Measurements from ENCODE around the gene CTSK.

The CTSK gene

DNA sequence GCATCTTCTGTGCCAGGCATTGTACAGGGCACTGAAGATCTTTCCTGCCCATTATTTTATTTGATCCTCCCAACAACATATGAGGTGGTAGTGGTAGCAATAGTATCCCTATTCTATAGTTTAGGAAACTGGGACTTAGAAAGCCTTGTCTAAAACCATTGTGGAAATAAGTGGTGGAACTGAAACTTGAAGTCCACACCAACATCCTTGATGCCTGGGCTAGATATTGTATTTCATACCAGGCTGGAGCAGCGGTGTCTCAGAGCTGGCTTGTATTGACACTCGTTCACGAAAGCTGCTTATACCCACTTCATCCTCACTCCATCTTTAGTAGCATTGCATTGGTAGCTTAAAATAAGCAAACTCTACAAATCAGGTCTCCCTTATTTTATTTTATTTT, 32.8 kb downstream of the CTSK start:
- TF ChIP-seq FOXP2 (optimal IDR thresholded peaks at IDR 0.05; ENCODE audit: borderline replicate concordance, extremely low read depth, extremely low read length, insufficient read depth) (no peak), REST (IDR thresholded peaks at IDR 0.05; ENCODE audit: insufficient read depth in 1 of 2, low read depth in 2 of 2, low read length in 2 of 2) (no peak), SIN3A (IDR thresholded peaks at IDR 0.05; ENCODE audit: borderline replicate concordance, insufficient read depth, low read length) (no peak)

DNA sequence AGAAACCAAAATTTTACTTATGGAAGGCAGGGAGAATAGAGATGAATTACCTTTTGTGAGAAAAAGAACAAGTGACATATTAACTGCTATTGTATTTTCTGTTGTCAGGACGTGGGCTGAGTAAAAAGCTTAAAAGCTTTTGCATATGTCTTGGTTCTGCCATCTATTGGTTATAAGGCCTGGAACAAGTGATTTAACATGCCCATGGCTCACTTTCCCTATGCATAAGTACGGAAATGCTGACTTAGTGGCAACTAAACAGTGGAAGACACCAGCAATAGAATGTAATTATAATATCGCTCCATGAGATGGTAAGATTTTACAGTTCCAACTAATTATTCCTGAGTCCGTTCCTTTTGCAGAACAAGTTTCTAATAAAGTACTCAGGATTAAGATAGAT, 35.7 kb downstream of the CTSK start:
- no peak for TF ChIP-seq TAF1 (IDR thresholded peaks at IDR 0.05; ENCODE audit: borderline replicate concordance, insufficient read depth, low read length)
- TF ChIP-seq REST (IDR thresholded peaks at IDR 0.05; ENCODE audit: insufficient read depth in 1 of 2, low read depth in 2 of 2, low read length in 2 of 2), result no peak
- TF ChIP-seq SIN3A (IDR thresholded peaks at IDR 0.05; ENCODE audit: borderline replicate concordance, insufficient read depth, low read length), result no peak
- TF ChIP-seq POLR2AphosphoS5 (IDR thresholded peaks at IDR 0.05; ENCODE audit: low read depth, low read length), result no peak
- no peak for TF ChIP-seq FOXP2 (optimal IDR thresholded peaks at IDR 0.05; ENCODE audit: borderline replicate concordance, extremely low read depth, extremely low read length, insufficient read depth)

DNA sequence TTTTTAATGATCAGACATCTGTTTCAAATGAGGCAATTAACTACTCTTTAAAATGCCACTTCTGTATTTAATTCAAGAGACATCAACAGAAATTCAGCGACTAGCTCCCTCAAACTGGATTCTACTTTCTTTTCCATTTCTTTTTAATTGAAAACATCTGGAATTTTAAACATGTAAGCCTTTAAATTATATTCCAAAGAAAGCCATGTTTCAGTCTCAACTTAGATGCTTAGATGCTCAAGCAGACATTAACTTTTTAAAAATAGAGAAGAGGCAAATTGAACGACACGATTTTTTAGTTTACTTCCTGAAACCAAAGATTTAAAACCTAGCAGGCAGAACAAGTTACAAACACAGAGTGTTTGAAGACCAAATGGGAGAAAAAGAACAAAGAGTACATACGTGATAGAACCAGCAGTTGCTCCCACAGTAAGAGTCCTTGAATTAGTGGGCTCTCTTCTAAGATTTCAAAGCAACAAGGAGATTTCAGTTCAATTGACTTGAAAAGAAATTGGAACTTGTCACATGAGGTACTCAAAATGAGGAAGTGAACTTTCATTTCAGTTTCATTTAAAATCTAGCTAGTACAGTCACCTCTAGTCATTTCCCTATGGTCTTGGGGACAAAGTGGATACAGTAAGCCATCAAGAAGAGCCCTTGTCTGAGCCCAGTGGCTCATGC, 42.6 kb downstream of the CTSK start, which contains the start of gene CTSS:
Gene CTSS, minus strand, starts transcription at position 483 of the 681 bp plus-strand sequence. CDS start 1,015 bp downstream, outside the sequence.
- TF ChIP-seq SIN3A (IDR thresholded peaks at IDR 0.05; ENCODE audit: borderline replicate concordance, insufficient read depth, low read length), result no peak
- no peak for TF ChIP-seq POLR2AphosphoS5 (IDR thresholded peaks at IDR 0.05; ENCODE audit: low read depth, low read length)
- no peak for TF ChIP-seq FOXP2 (optimal IDR thresholded peaks at IDR 0.05; ENCODE audit: borderline replicate concordance, extremely low read depth, extremely low read length, insufficient read depth)
- no peak for TF ChIP-seq REST (IDR thresholded peaks at IDR 0.05; ENCODE audit: insufficient read depth in 1 of 2, low read depth in 2 of 2, low read length in 2 of 2)
- TF ChIP-seq TAF1 (IDR thresholded peaks at IDR 0.05; ENCODE audit: borderline replicate concordance, insufficient read depth, low read length), result no peak

- TF ChIP-seq FOXP2 (optimal IDR thresholded peaks at IDR 0.05; ENCODE audit: borderline replicate concordance, extremely low read depth, extremely low read length, insufficient read depth), result no peak
- TF ChIP-seq TAF1 (IDR thresholded peaks at IDR 0.05; ENCODE audit: borderline replicate concordance, insufficient read depth, low read length), result no peak
- no peak for TF ChIP-seq REST (IDR thresholded peaks at IDR 0.05; ENCODE audit: insufficient read depth in 1 of 2, low read depth in 2 of 2, low read length in 2 of 2)
- no peak for TF ChIP-seq SIN3A (IDR thresholded peaks at IDR 0.05; ENCODE audit: borderline replicate concordance, insufficient read depth, low read length)
- no peak for TF ChIP-seq POLR2AphosphoS5 (IDR thresholded peaks at IDR 0.05; ENCODE audit: low read depth, low read length)
Measured at GRCh38 chr1:150764617-150765101, 43.4 kb downstream of the CTSK start.

Measured in PFSK-1 (cell line).